ENCODE data around the gene CIZ1. TPM values are rescaled to one million over a fixed set of nuclear protein-coding genes. Genes with fewer than 3 reads are reported as not detected.

Gene CIZ1
- total RNA-seq, 2 donors from 2014 or later: 113 to 123 TPM

GRCh38 chr9:128116104-128117083, 75.0 kb downstream of the CIZ1 start:
- no peak overlapping the region for H3K4me3 Mint-ChIP-seq
- peaks cover 6% of the 10 kb centered on the region for H3K36me3 Mint-ChIP-seq (ENCODE audit: low read depth)
- no peak overlapping the region for H3K27ac Mint-ChIP-seq
- H3K4me1 Mint-ChIP-seq: peaks cover 5% of the 10 kb centered on the region
- H3K27me3 Mint-ChIP-seq: no peaks in the 10 kb centered on the region
- ATAC-seq (replicated peaks): no peak
- no peaks in the 10 kb centered on the region for H3K9me3 Mint-ChIP-seq

Other genes with a start within 250 kb of the CIZ1 start
- gene EEIG1, start 210.6 kb downstream of the CIZ1 start, total RNA-seq: 10 to 100 TPM; 29.6 to 37.8 TPM
- gene NAIF1, start 124.3 kb downstream of the CIZ1 start, total RNA-seq: 10 to 100 TPM in 1 of 2 donors, 1 to 10 TPM in 1; 9.0 to 15.0 TPM
- 10 to 100 TPM; 10.8 to 12.7 TPM for gene SLC25A25, start 123.3 kb downstream of the CIZ1 start, total RNA-seq
- 10 to 100 TPM; 15.3 to 32.3 TPM for gene PTGES2, start 63.8 kb downstream of the CIZ1 start, total RNA-seq
- gene LCN2, start 42.1 kb downstream of the CIZ1 start, total RNA-seq: not detected
- gene BBLN, start 31.3 kb downstream of the CIZ1 start, total RNA-seq: 10 to 100 TPM; 65.7 to 71.9 TPM
- 1 to 10 TPM in 1 of 2 donors, under 1 TPM in 1; 0.84 to 9.2 TPM for gene DNM1, start 11.8 kb upstream of the CIZ1 start, total RNA-seq
- 10 to 100 TPM; 31.2 to 60.0 TPM for gene GOLGA2, start 84.4 kb upstream of the CIZ1 start, total RNA-seq
- 10 to 100 TPM; 12.1 to 14.9 TPM for gene SWI5, start 84.7 kb upstream of the CIZ1 start, total RNA-seq
- 10 to 100 TPM; 22.6 to 35.2 TPM for gene TRUB2, start 130.9 kb upstream of the CIZ1 start, total RNA-seq
- 10 to 100 TPM; 30.8 to 44.4 TPM for gene COQ4, start 131.3 kb upstream of the CIZ1 start, total RNA-seq
- gene SLC27A4, start 149.0 kb upstream of the CIZ1 start, total RNA-seq: 10 to 100 TPM in 1 of 2 donors, 1 to 10 TPM in 1; 7.7 to 22.3 TPM
- gene URM1, start 179.8 kb upstream of the CIZ1 start, total RNA-seq: 10 to 100 TPM; 41.4 to 83.5 TPM
- 1 to 10 TPM in 1 of 2 donors, under 1 TPM in 1; 0.56 to 1.7 TPM for gene CERCAM, start 229.3 kb upstream of the CIZ1 start, total RNA-seq

Measured in activated T-helper 17 cell treated with anti-CD3 and anti-CD28 coated beads, Interleukin-2, amount 50 U/mL, for 72 hours (primary cell).